Naive thymus-derived CD4-positive, alpha-beta T cell (primary cell): ENCODE data around the gene GRIK1. TPM values are rescaled to one million over a fixed set of nuclear protein-coding genes. Genes with fewer than 3 reads are reported as not detected.

Source experiments
- ATAC-seq: fragments of 150-1000 bp; cut with Tn5 transposase; 2 replicates; pipeline ENCODE4 v1.10.0; 2021; ENCODE audit warnings: mild to moderate bottlenecking, moderate library complexity
- CTCF ChIA-PET: fragments of 350-600 bp; sonication (Branson Sonifier 250); formaldehyde crosslinking; loops from one replicate; lab custom pipeline; 2021; ENCODE audit warnings: antibody characterized with exemption; lab: Charles Lee
- POLR2A ChIA-PET: fragments of 350-600 bp; sonication (Branson Sonifier 250); formaldehyde crosslinking; loops from one replicate; lab custom pipeline; 2021; ENCODE audit warnings: antibody characterized with exemption, inconsistent platforms; lab: Charles Lee
- DNase-seq, 9 donors: peaks; one replicate each; pipeline versions ENCODE4 v3.0.0 to v3.0.0-alpha.2; 2020 to 2022; ENCODE audit warnings: mixed read lengths in 1 of 9
- H3K27ac ChIP-seq: one replicate; pipeline ENCODE4 v1.7.0; 2013; ENCODE audit warnings: mild to moderate bottlenecking, low read depth, low read length, moderate library complexity
- H3K27me3 ChIP-seq, 2 donors: one replicate each; pipeline ENCODE4 v1.7.0; 2013; ENCODE audit warnings: low read length in 2 of 2, mild to moderate bottlenecking in 2 of 2, moderate library complexity in 2 of 2; ENCODE audit not compliant: control insufficient read depth in 2 of 2, insufficient read depth in 2 of 2
- H3K36me3 ChIP-seq, 3 experiments: 1 replicate in 2 of 3; 2 replicates in 1 of 3; pipeline ENCODE4 v1.7.0; 2013; ENCODE audit warnings: low read length in 3 of 3, mild to moderate bottlenecking in 3 of 3, moderate library complexity in 1 of 3; ENCODE audit not compliant: insufficient read depth in 3 of 3, control insufficient read depth in 2 of 3
- H3K4me1 ChIP-seq, 2 donors: one replicate each; pipeline ENCODE4 v1.7.0; 2013; ENCODE audit warnings: low read length in 2 of 2, mild to moderate bottlenecking in 2 of 2, moderate library complexity in 1 of 2; ENCODE audit not compliant: control insufficient read depth in 2 of 2, insufficient read depth in 2 of 2
- H3K4me3 ChIP-seq: 2 replicates; pipeline ENCODE4 v1.7.0; 2013; ENCODE audit warnings: mild to moderate bottlenecking, low read length
- H3K9me3 ChIP-seq, 3 experiments: 1 replicate in 2 of 3; 2 replicates in 1 of 3; pipeline ENCODE4 v1.7.0; 2013; ENCODE audit warnings: low read length in 3 of 3; ENCODE audit not compliant: control insufficient read depth in 2 of 3
- H3K27ac Mint-ChIP-seq, 9 donors: one replicate each; pipeline ENCODE4 v1.8.0; 2020 to 2022; ENCODE audit warnings: mixed read lengths in 9 of 9, mild to moderate bottlenecking in 8 of 9, moderate library complexity in 5 of 9, inconsistent platforms in 2 of 9
- H3K27me3 Mint-ChIP-seq, 5 donors: one replicate each; pipeline ENCODE4 v1.8.0; 2021 to 2022; ENCODE audit warnings: mixed read lengths in 5 of 5, mild to moderate bottlenecking in 1 of 5
- H3K36me3 Mint-ChIP-seq, 5 donors: one replicate each; pipeline ENCODE4 v1.8.0; 2020 to 2022; ENCODE audit warnings: mixed read lengths in 5 of 5, mild to moderate bottlenecking in 3 of 5, inconsistent platforms in 1 of 5
- H3K4me1 Mint-ChIP-seq, 7 donors: one replicate each; pipeline ENCODE4 v1.8.0; 2020 to 2022; ENCODE audit warnings: mixed read lengths in 7 of 7, mild to moderate bottlenecking in 3 of 7, inconsistent platforms in 1 of 7
- H3K4me3 Mint-ChIP-seq, 10 donors: one replicate each; pipeline ENCODE4 v1.8.0; 2020 to 2022; ENCODE audit warnings: mild to moderate bottlenecking in 10 of 10, mixed read lengths in 10 of 10, moderate library complexity in 6 of 10, inconsistent platforms in 2 of 10
- H3K9me3 Mint-ChIP-seq, 11 donors: one replicate each; pipeline ENCODE4 v1.8.0; 2020 to 2022; ENCODE audit warnings: mixed read lengths in 11 of 11, mild to moderate bottlenecking in 4 of 11, inconsistent platforms in 1 of 11, moderate library complexity in 1 of 11
- intact Hi-C, 2 donors: fragments of 100-400 bp; cut with micrococcal nuclease; formaldehyde crosslinking; loops; one replicate each; pipeline ENCODE4 v1.15.1; 2023
- polyA plus RNA-seq, 2 donors: library from polyadenylated mRNA; unstranded; fragments of 300-500 nt; fragmentation: Illumina TruSeq; gene quantifications; one replicate each; pipeline ENCODE4 v1.2.3, GENCODE V29; 2021
- total RNA-seq, 6 experiments: library from RNA in 5 of 6; stranded (reverse) in 5 of 6; gene quantifications; 1 replicate in 5 of 6; 2 replicates in 1 of 6; pipeline ENCODE4 v1.2.3 and lab custom pipeline; 2021 to 2026

The GRIK1 gene
- total and polyA plus RNA-seq, 7 experiments from 2014 or later = 0.10 TPM; not detected in 6

GRCh38 chr21:29933088-29933487 is 6.7 kb downstream of the GRIK1 start:
- Histone ChIP-seq H3K36me3 (no peaks in the 10 kb centered on the region), H3K9me3 (no peaks in the 10 kb centered on the region), H3K27me3 (no peaks in the 10 kb centered on the region), H3K27ac (no peak overlapping the region), H3K4me1 (no peaks in the 10 kb centered on the region), H3K4me3 (no peak overlapping the region)
- Mint-ChIP-seq H3K9me3 (peaks cover 0 to 3% (median 0%) of the 10 kb centered on the region in 11 donors), H3K4me3 (no peak overlapping the region), H3K27me3 (peaks cover 7 to 21% (median 16%) of the 10 kb centered on the region in 5 donors), H3K36me3 (no peaks in the 10 kb centered on the region), H3K27ac (no peak overlapping the region), H3K4me1 (no peaks in the 10 kb centered on the region)
- intact Hi-C loops = no loop called here
- DNase-seq = no peak
- no peak for ATAC-seq
- CTCF ChIA-PET = no interaction called here
- POLR2A ChIA-PET = no interaction called here

GRCh38 chr21:29928537-29928936 is 11.3 kb downstream of the GRIK1 start:
- intact Hi-C loops = no loop called here

DNA sequence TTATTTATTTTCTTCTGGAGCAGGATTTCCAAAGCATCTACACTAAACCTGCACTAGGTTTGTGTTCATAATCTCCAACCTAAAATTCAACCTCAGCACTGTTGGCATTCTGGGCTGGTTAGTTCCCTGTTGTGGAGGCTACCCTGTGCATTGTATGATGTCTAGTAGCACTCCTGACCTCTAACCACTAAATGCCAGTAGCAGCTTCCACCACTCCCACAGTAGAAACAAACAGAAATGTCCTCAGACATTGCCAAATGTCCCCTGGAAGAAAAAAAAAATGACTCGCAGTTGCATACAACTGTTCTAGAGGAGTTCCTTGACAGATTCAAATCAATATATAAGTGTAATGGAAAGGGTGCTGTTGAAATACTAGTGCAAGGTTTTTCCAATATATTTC is 18.9 kb downstream of the GRIK1 start:
- no peak overlapping the region for H3K4me3 ChIP-seq
- Mint-ChIP-seq H3K4me3 (no peak overlapping the region), H3K27me3 (peaks cover 0 to 19% (median 1%) of the 10 kb centered on the region in 5 donors), H3K9me3 (peaks cover 0 to 3% (median 0%) of the 10 kb centered on the region in 11 donors), H3K36me3 (no peaks in the 10 kb centered on the region), H3K27ac (no peak overlapping the region), H3K4me1 (no peaks in the 10 kb centered on the region)
- no peaks in the 10 kb centered on the region for H3K27me3 ChIP-seq
- H3K27ac ChIP-seq = no peak overlapping the region
- no peaks in the 10 kb centered on the region for H3K4me1 ChIP-seq
- no peak for DNase-seq
- H3K9me3 ChIP-seq = no peaks in the 10 kb centered on the region
- ChIA-PET CTCF (no interaction called here), POLR2A (no interaction called here)
- H3K36me3 ChIP-seq = no peaks in the 10 kb centered on the region
- intact Hi-C loops = no loop called here
- ATAC-seq = no peak

More at GRCh38 chr21:29928537-29928936, 11.3 kb downstream of the GRIK1 start:
- Mint-ChIP-seq H3K4me1 (no peaks in the 10 kb centered on the region), H3K9me3 (no peaks in the 10 kb centered on the region), H3K27me3 (peaks cover 0 to 5% (median 0%) of the 10 kb centered on the region in 5 donors), H3K27ac (no peak overlapping the region), H3K36me3 (no peaks in the 10 kb centered on the region), H3K4me3 (no peak overlapping the region)
- ChIA-PET POLR2A (no interaction called here), CTCF (no interaction called here)
- H3K4me3 ChIP-seq = no peak overlapping the region
- H3K27ac ChIP-seq = no peak overlapping the region
- no peak for DNase-seq
- no peaks in the 10 kb centered on the region for H3K27me3 ChIP-seq
- no peaks in the 10 kb centered on the region for H3K9me3 ChIP-seq
- H3K36me3 ChIP-seq = no peaks in the 10 kb centered on the region
- no peak for ATAC-seq
- H3K4me1 ChIP-seq = no peaks in the 10 kb centered on the region

GRCh38 chr21:29914326-29914725 is 25.5 kb downstream of the GRIK1 start:
- no peaks in the 10 kb centered on the region for H3K36me3 Mint-ChIP-seq
- no peak overlapping the region for H3K27ac Mint-ChIP-seq
- peaks cover 1 to 14% (median 5%) of the 10 kb centered on the region in 5 donors for H3K27me3 Mint-ChIP-seq
- H3K4me1 Mint-ChIP-seq = no peaks in the 10 kb centered on the region
- H3K4me3 Mint-ChIP-seq = no peak overlapping the region
- intact Hi-C loops = no loop called here
- DNase-seq = no peak
- Histone ChIP-seq H3K27ac (no peak overlapping the region), H3K4me3 (no peak overlapping the region), H3K27me3 (no peaks in the 10 kb centered on the region), H3K36me3 (no peaks in the 10 kb centered on the region), H3K4me1 (no peaks in the 10 kb centered on the region), H3K9me3 (no peaks in the 10 kb centered on the region)
- ChIA-PET POLR2A (no interaction called here), CTCF (no interaction called here)
- peaks cover 0 to 13% (median 0%) of the 10 kb centered on the region in 11 donors for H3K9me3 Mint-ChIP-seq
- ATAC-seq = no peak

DNA sequence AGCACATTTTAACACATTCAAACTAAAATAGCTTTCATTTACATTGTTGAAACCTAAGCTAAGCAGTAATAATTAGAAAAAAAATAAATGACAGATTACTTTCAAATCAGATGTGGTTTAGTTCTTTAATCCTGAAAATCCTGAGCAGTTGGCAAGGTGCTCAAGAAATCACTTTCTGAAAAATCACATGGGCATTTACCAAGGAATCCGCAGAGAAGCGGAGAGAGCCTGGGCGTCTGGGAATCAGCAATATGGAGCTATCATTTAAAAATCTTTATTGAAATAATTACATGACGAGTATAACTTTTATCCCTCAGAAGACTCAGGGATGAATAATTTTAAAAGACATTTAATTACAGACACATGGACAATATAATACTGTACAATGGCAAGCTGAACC is 30.2 kb downstream of the GRIK1 start:
- H3K4me3 ChIP-seq = no peak overlapping the region
- H3K9me3 ChIP-seq = no peaks in the 10 kb centered on the region
- intact Hi-C loops = no loop called here
- H3K4me1 ChIP-seq = no peaks in the 10 kb centered on the region
- POLR2A ChIA-PET = no interaction called here
- H3K4me3 Mint-ChIP-seq = no peak overlapping the region
- DNase-seq (no peak), ATAC-seq (no peak)
- H3K9me3 Mint-ChIP-seq = peaks cover 0 to 13% (median 0%) of the 10 kb centered on the region in 11 donors
- H3K36me3 Mint-ChIP-seq = no peaks in the 10 kb centered on the region
- no peak overlapping the region for H3K27ac Mint-ChIP-seq
- no peaks in the 10 kb centered on the region for H3K36me3 ChIP-seq
- H3K27ac ChIP-seq = no peak overlapping the region
- peaks cover 0 to 9% (median 5%) of the 10 kb centered on the region in 5 donors for H3K27me3 Mint-ChIP-seq
- H3K4me1 Mint-ChIP-seq = no peaks in the 10 kb centered on the region
- no peaks in the 10 kb centered on the region for H3K27me3 ChIP-seq
- CTCF ChIA-PET = no interaction called here

DNA sequence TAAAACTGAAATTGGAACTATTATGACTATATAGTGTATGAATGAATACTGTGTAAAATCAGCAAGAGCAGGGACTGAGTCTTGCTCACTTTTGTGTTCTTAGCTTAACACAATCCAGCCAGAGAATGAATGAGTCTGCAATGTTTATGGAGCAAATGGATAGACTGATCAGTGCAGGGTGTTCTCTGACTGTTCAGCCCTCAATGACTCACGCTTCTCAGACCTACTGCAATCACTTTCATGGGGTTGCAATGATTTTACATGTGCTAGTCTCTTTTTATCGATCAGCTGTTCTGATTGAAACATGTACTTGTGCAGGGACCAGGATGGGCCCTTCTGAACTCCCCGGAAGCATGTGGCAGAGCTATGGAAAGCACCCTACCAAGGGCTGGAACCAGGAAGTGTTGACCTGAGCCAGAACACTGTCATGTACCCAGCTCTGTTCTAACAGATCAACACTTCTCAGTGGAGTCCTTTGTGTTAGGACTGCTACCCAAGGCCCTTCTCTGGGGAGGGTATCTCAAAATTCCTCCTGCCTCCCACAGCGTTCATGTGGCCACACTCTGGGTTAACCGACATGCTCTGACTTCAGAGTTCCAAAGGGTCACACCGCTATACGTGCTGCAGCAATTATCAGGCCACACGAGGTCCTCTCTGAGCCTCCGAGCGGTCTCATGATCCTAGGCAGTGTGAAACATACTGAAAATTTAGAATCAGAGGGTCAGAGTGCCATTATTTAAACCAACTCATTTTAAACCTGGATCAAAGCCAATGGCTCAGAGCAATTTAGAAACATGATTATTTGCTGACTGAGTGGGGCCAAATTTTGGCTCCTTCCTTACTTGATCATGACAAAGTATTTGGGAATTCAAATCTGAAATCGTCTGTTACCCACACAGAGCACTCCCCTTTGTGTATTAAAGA is 35.2 kb downstream of the GRIK1 start:
- POLR2A ChIA-PET = no interaction called here
- H3K4me1 ChIP-seq = no peaks in the 10 kb centered on the region
- H3K4me1 Mint-ChIP-seq = no peaks in the 10 kb centered on the region
- no peaks in the 10 kb centered on the region for H3K36me3 Mint-ChIP-seq
- no peak overlapping the region for H3K27ac ChIP-seq
- CTCF ChIA-PET = no interaction called here
- DNase-seq (no peak), ATAC-seq (no peak)
- H3K27ac Mint-ChIP-seq = no peak overlapping the region
- H3K9me3 ChIP-seq = no peaks in the 10 kb centered on the region
- H3K36me3 ChIP-seq = no peaks in the 10 kb centered on the region
- peaks cover 0 to 20% (median 4%) of the 10 kb centered on the region in 11 donors for H3K9me3 Mint-ChIP-seq
- intact Hi-C loops = no loop called here
- H3K27me3 ChIP-seq = no peaks in the 10 kb centered on the region
- no peak overlapping the region for H3K4me3 ChIP-seq
- H3K27me3 Mint-ChIP-seq = peaks cover 0 to 4% (median 0%) of the 10 kb centered on the region in 5 donors
- no peak overlapping the region for H3K4me3 Mint-ChIP-seq

DNA sequence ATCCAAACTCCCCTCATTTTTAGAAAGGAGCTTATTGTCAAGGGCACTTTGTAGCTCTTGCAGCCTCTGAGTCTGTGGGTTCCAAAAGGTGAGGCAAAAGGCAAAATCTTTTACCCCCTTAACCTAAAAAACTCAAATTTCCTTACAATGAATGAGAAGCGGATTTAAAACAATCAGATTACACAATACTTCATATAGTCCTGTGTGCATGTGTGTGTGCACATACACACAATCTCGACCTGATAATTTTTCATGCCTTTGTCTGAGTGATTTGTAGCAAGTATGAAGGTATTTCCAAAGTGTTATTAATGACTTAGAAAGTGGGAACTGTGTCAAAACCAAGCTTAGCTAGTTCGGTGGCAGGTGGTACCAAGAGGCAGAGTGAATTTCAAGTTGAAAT is 42.9 kb downstream of the GRIK1 start:
- H3K27ac ChIP-seq = no peak overlapping the region

More for the DNA sequence above, 42.9 kb downstream of the GRIK1 start:
- H3K27me3 ChIP-seq = no peaks in the 10 kb centered on the region
- intact Hi-C loops = no loop called here
- Mint-ChIP-seq H3K27ac (no peak overlapping the region), H3K36me3 (no peaks in the 10 kb centered on the region), H3K4me1 (no peaks in the 10 kb centered on the region), H3K4me3 (no peak overlapping the region), H3K9me3 (peaks cover 0 to 8% (median 0%) of the 10 kb centered on the region in 11 donors), H3K27me3 (peaks cover 0 to 32% (median 24%) of the 10 kb centered on the region in 5 donors)
- no peaks in the 10 kb centered on the region for H3K9me3 ChIP-seq
- no peaks in the 10 kb centered on the region for H3K36me3 ChIP-seq
- DNase-seq (no peak), ATAC-seq (no peak)
- no peak overlapping the region for H3K4me3 ChIP-seq
- ChIA-PET POLR2A (no interaction called here), CTCF (no interaction called here)
- no peaks in the 10 kb centered on the region for H3K4me1 ChIP-seq
